Astrocyte (in vitro differentiated cells and primary cell): ENCODE data around the gene CTIF. TPM values are rescaled to one million over a fixed set of nuclear protein-coding genes. Genes with fewer than 3 reads are reported as not detected.
A peak's percentile ranks its signal among the peaks of the same experiment; 100 is the strongest.

Experiments
- DNase-seq: peaks from one replicate; pipeline ENCODE4 v3.0.0-alpha.2; 2010; ENCODE audit warnings: low read depth
- FAIRE-seq: peaks from 2 replicates; lab custom pipeline; 2011; peaks lifted over from hg19 to GRCh38; lab: Jason Lieb, UNC
- H2AFZ ChIP-seq: 2 replicates; pipeline ENCODE4 v1.6.0; 2012; ENCODE audit warnings: low read depth, low read length, inconsistent platforms
- H3K27ac ChIP-seq: 2 replicates; pipeline ENCODE4 v1.5.1; 2011; ENCODE audit warnings: low read depth, low read length, inconsistent platforms
- H3K27me3 ChIP-seq: 2 replicates; pipeline ENCODE4 v1.6.0; 2011; ENCODE audit warnings: low read length, inconsistent platforms; ENCODE audit not compliant: insufficient read depth
- H3K36me3 ChIP-seq: 2 replicates; pipeline ENCODE4 v1.5.1; 2011; ENCODE audit warnings: low read length, inconsistent platforms; ENCODE audit not compliant: insufficient read depth
- H3K4me1 ChIP-seq: 2 replicates; pipeline ENCODE4 v1.5.1; 2011; ENCODE audit warnings: low read length, inconsistent platforms; ENCODE audit not compliant: insufficient read depth
- H3K4me2 ChIP-seq: 2 replicates; pipeline ENCODE4 v1.6.0; 2012; ENCODE audit warnings: low read length, inconsistent platforms
- H3K4me3 ChIP-seq: 2 replicates; pipeline ENCODE4 v1.5.1; 2011; ENCODE audit warnings: low read depth, mild to moderate bottlenecking, low read length, inconsistent platforms; ENCODE audit not compliant: insufficient read depth
- H3K79me2 ChIP-seq: 2 replicates; pipeline ENCODE4 v1.6.0; 2012; ENCODE audit warnings: mild to moderate bottlenecking, low read length, inconsistent platforms; ENCODE audit not compliant: insufficient read depth
- H3K9ac ChIP-seq: 2 replicates; pipeline ENCODE4 v1.6.0; 2012; ENCODE audit warnings: mild to moderate bottlenecking, low read length, inconsistent platforms
- H3K9me3 ChIP-seq: 2 replicates; pipeline ENCODE4 v1.5.1; 2012; ENCODE audit warnings: low read depth, mild to moderate bottlenecking, low read length, inconsistent platforms; ENCODE audit not compliant: insufficient read depth
- H4K20me1 ChIP-seq: 2 replicates; pipeline ENCODE4 v1.6.0; 2012; ENCODE audit warnings: low read length, inconsistent platforms; ENCODE audit not compliant: insufficient read depth
- H3K27ac Mint-ChIP-seq: one replicate; pipeline ENCODE4 v1.8.0; 2021; ENCODE audit warnings: mild to moderate bottlenecking, mixed read lengths; ENCODE audit not compliant: unreplicated experiment
- H3K27me3 Mint-ChIP-seq: one replicate; pipeline ENCODE4 v1.8.0; 2021; ENCODE audit warnings: low read depth, mixed read lengths; ENCODE audit not compliant: unreplicated experiment
- H3K36me3 Mint-ChIP-seq: one replicate; pipeline ENCODE4 v1.8.0; 2021; ENCODE audit warnings: low read depth, mixed read lengths; ENCODE audit not compliant: unreplicated experiment
- H3K4me1 Mint-ChIP-seq: one replicate; pipeline ENCODE4 v1.8.0; 2021; ENCODE audit warnings: low read depth, mixed read lengths; ENCODE audit not compliant: unreplicated experiment
- H3K4me3 Mint-ChIP-seq: one replicate; pipeline ENCODE4 v1.8.0; 2021; ENCODE audit warnings: mild to moderate bottlenecking, moderate library complexity, mixed read lengths; ENCODE audit not compliant: unreplicated experiment
- H3K9me3 Mint-ChIP-seq: one replicate; pipeline ENCODE4 v1.8.0; 2021; ENCODE audit warnings: mild to moderate bottlenecking, mixed read lengths; ENCODE audit not compliant: unreplicated experiment
- EZH2 ChIP-seq: IDR thresholded peaks from 2 replicates; pipeline ENCODE4 v1.6.1; 2012; ENCODE audit warnings: mild to moderate bottlenecking, low read length, inconsistent platforms; ENCODE audit not compliant: insufficient read depth
- total RNA-seq: library from RNA; stranded (reverse); gene quantifications from 2 replicates; pipeline ENCODE4 v1.2.1, GENCODE V29; 2021
- TF ChIP-seq, protein P1 (sequence below): IDR thresholded peaks from 2 replicates; pipeline ENCODE4 v1.5.1; 2011; ENCODE audit warnings: low read depth, mild to moderate bottlenecking, inconsistent platforms, low read length, moderate library complexity; ENCODE audit not compliant: insufficient read depth

The CTIF gene
- total RNA-seq, 1 donor from 2014 or later = 101 TPM

DNA sequence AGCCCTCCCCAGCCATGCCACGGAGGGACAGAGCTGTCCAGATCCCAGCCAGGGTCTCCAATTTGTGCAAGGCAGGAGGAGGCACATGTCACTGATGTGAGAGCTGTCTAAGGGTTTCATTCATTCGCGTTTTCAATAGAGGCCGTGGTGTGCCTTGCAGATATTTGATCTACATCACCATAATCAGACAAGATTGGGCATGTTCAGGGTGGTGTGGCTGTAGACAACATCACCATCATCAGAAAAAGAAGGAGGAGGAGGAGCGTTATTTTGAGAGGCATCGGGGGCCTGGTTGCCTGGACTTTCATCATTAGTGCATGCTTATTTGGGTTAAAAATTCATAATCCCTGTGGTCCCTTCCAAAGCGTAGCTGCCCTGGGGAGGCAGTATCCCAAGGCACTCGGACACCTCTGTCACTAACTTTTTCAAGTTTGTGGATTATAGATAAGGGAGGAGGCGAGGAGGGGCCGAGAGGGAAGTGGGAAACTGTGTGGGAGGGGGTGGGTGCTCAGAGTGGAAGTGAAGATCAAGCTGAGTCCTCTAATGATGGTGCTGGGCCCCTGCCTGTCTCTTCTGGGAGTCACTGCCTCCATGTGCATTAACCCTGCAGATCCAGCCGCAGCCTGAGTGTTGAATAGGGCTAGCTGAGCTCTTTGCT, 194.1 kb downstream of the CTIF start:
- H3K4me1 ChIP-seq = peaks cover 52% of the 10 kb centered on the region
- DNase-seq (no peak), FAIRE-seq (no peak)
- Mint-ChIP-seq H3K4me1 (peaks cover 75% of the 10 kb centered on the region), H3K27me3 (no peaks in the 10 kb centered on the region), H3K36me3 (peaks cover 17% of the 10 kb centered on the region), H3K4me3 (no peak overlapping the region), H3K9me3 (no peaks in the 10 kb centered on the region), H3K27ac (peak overlapping the region; percentile 66)
- peaks cover 14% of the 10 kb centered on the region for H3K79me2 ChIP-seq
- no peaks in the 10 kb centered on the region for H3K9me3 ChIP-seq
- no peak overlapping the region for H3K4me3 ChIP-seq
- TF ChIP-seq EZH2 = no peak
- TF ChIP-seq, protein P1, sequence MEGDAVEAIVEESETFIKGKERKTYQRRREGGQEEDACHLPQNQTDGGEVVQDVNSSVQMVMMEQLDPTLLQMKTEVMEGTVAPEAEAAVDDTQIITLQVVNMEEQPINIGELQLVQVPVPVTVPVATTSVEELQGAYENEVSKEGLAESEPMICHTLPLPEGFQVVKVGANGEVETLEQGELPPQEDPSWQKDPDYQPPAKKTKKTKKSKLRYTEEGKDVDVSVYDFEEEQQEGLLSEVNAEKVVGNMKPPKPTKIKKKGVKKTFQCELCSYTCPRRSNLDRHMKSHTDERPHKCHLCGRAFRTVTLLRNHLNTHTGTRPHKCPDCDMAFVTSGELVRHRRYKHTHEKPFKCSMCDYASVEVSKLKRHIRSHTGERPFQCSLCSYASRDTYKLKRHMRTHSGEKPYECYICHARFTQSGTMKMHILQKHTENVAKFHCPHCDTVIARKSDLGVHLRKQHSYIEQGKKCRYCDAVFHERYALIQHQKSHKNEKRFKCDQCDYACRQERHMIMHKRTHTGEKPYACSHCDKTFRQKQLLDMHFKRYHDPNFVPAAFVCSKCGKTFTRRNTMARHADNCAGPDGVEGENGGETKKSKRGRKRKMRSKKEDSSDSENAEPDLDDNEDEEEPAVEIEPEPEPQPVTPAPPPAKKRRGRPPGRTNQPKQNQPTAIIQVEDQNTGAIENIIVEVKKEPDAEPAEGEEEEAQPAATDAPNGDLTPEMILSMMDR = no peak
- no peaks in the 10 kb centered on the region for H3K36me3 ChIP-seq
- H3K9ac ChIP-seq = no peak overlapping the region
- H3K27ac ChIP-seq = no peak overlapping the region
- peaks cover 37% of the 10 kb centered on the region for H4K20me1 ChIP-seq
- H2AFZ ChIP-seq = no peak overlapping the region
- no peaks in the 10 kb centered on the region for H3K27me3 ChIP-seq
- H3K4me2 ChIP-seq = no peak overlapping the region

DNA sequence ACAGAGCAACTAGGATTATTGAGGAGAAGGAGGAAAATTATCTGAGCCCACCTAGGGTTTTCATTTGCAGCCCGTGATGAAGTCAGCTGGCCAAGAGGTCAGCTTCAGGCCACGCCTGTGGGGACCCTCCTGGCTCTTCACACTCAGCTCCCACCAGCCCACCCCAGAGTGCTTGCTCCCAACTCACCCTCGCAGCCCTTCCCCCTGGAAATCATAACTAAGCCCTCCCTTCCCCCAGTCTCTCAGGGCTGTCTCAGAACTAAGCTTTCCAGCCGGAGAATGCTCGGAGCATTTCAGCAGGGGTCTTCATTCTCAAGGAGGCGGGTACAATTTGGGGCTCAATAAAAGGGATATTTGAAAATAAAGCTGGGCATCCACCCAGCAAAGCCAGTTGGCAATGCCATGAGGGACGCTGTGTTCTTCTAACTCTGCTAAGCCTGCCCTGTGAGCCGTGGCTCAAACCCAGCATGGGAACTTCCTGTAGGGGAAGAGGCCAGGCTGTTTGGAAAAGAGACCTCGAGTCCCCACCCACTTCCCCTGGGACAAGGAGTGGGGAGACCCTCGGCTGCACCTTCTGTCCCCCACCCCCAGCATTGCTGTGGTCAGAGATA, 194.9 kb downstream of the CTIF start:
- H4K20me1 ChIP-seq = peaks cover 46% of the 10 kb centered on the region
- H3K4me3 Mint-ChIP-seq = no peak overlapping the region
- H3K9me3 ChIP-seq = no peaks in the 10 kb centered on the region
- H2AFZ ChIP-seq = no peak overlapping the region
- H3K27ac Mint-ChIP-seq = peak overlapping the region; percentile 59
- H3K27ac ChIP-seq = no peak overlapping the region
- no peak overlapping the region for H3K9ac ChIP-seq
- no peak for TF ChIP-seq EZH2
- TF ChIP-seq, protein P1 = no peak
- H3K27me3 Mint-ChIP-seq = no peaks in the 10 kb centered on the region
- H3K4me1 Mint-ChIP-seq = peaks cover 70% of the 10 kb centered on the region
- no peaks in the 10 kb centered on the region for H3K9me3 Mint-ChIP-seq
- H3K36me3 ChIP-seq = no peaks in the 10 kb centered on the region
- H3K4me1 ChIP-seq = peaks cover 49% of the 10 kb centered on the region
- H3K36me3 Mint-ChIP-seq = peaks cover 16% of the 10 kb centered on the region
- no peaks in the 10 kb centered on the region for H3K27me3 ChIP-seq
- H3K4me2 ChIP-seq = peak overlapping the region; percentile 16
- no peak overlapping the region for H3K4me3 ChIP-seq
- DNase-seq = no peak
- no peak for FAIRE-seq
- peaks cover 14% of the 10 kb centered on the region for H3K79me2 ChIP-seq

DNA sequence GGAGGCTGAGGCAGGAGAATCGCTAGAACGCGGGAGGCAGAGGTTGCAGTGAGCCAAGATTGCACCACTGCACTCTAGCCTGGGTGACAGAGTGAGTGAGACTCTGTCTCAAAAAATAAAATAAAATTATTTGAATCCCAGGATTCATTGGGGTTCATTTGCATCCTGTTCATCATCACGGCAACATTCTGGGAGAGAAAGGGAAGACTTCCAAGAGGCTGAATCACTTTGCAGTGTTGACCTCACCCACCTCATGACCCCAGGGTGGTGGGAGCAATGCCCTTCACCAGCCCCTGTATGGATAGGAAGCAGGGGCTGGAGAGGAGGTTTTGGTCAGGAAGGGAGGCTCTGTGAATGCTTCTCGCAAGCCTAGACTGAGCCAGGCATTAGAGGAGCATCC, 195.6 kb downstream of the CTIF start:
- Histone ChIP-seq H2AFZ (no peak overlapping the region), H3K9ac (no peak overlapping the region), H3K4me1 (peaks cover 42% of the 10 kb centered on the region), H3K4me2 (peak overlapping the region; percentile 21), H3K9me3 (no peaks in the 10 kb centered on the region), H3K36me3 (no peaks in the 10 kb centered on the region), H3K27me3 (no peaks in the 10 kb centered on the region), H3K4me3 (no peak overlapping the region), H3K79me2 (peaks cover 14% of the 10 kb centered on the region), H4K20me1 (peaks cover 52% of the 10 kb centered on the region), H3K27ac (no peak overlapping the region)
- no peak for DNase-seq
- H3K27me3 Mint-ChIP-seq = no peaks in the 10 kb centered on the region
- TF ChIP-seq, protein P1 = no peak
- no peak for TF ChIP-seq EZH2
- no peak for FAIRE-seq
- peaks cover 63% of the 10 kb centered on the region for H3K4me1 Mint-ChIP-seq
- H3K36me3 Mint-ChIP-seq = peaks cover 14% of the 10 kb centered on the region
- no peak overlapping the region for H3K4me3 Mint-ChIP-seq
- peak overlapping the region; percentile 20 for H3K27ac Mint-ChIP-seq
- no peaks in the 10 kb centered on the region for H3K9me3 Mint-ChIP-seq
